ENCODE data around the gene RAD51C.

RAD51C gene

DNA sequence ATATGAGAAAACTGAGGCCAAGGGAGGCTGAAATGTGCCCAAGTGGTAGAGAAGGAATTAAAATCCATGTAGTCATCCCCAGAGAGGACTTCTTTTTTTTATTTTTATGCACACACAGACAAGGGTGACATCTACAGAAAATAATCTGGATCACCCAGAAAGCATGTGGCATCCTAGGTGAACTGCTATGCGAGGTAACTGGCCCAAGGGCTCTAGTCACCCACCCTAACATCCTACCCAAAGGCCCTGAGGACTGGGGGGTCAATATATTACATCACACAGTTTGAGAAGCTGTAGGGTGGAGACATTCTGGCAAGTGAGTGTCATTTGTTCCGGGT is 23.8 kb upstream of the RAD51C start:
- Histone ChIP-seq H3K9ac (ENCODE audit: low read length) (no peak overlapping the region), H2BK5ac (ENCODE audit: low read depth, low read length, poor library complexity, severe bottlenecking) (no peak overlapping the region), H3K4me2 (ENCODE audit: low read length, poor library complexity, severe bottlenecking) (no peak overlapping the region), H2BK15ac (ENCODE audit: low read depth, poor library complexity, severe bottlenecking) (no peak overlapping the region), H4K8ac (ENCODE audit: low read length) (no peak overlapping the region), H3K14ac (ENCODE audit: low read length in 2 of 2) (no peak overlapping the region), H3K4me3 (ENCODE audit: insufficient read depth in 1 of 2, low read depth in 1 of 2, low read length in 2 of 2) (no peak overlapping the region), H2BK120ac (ENCODE audit: low read depth, low read length) (no peak overlapping the region), H3K27me3 (ENCODE audit: control insufficient read depth in 1 of 2, insufficient read depth in 1 of 2, low read length in 2 of 2) (peaks cover 0 to 4% of the 10 kb centered on the region in 2 experiments), H3K27ac (ENCODE audit: low read length, poor library complexity, severe bottlenecking) (no peak overlapping the region), H4K91ac (ENCODE audit: low read length) (no peak overlapping the region), H3K23ac (ENCODE audit: low read length in 2 of 2) (no peak overlapping the region), H2BK12ac (ENCODE audit: low read length in 2 of 2) (no peak overlapping the region), H2AFZ (ENCODE audit: low read depth, low read length) (no peak overlapping the region), H3K36me3 (ENCODE audit: control insufficient read depth in 1 of 2, insufficient read depth in 2 of 2, low read depth in 1 of 2, low read length in 2 of 2) (no peaks in the 10 kb centered on the region), H3K79me1 (replicated peaks; ENCODE audit: low read length, poor library complexity, severe bottlenecking) (no peaks in the 10 kb centered on the region), H3K4ac (ENCODE audit: low read depth in 1 of 2, low read length in 2 of 2) (no peak overlapping the region), H3K9me3 (ENCODE audit: control insufficient read depth, low read length) (no peaks in the 10 kb centered on the region), H2AK5ac (ENCODE audit: low read length, severe bottlenecking) (no peak overlapping the region), H3K4me1 (ENCODE audit: control insufficient read depth, insufficient read depth, low read depth, low read length) (no peaks in the 10 kb centered on the region), H3K18ac (ENCODE audit: low read depth in 1 of 2, low read length in 2 of 2) (no peak overlapping the region)
- WGBS: 95% methylated on average over 2 of the region's 2 CpGs
- DNase-seq: no peak

DNA sequence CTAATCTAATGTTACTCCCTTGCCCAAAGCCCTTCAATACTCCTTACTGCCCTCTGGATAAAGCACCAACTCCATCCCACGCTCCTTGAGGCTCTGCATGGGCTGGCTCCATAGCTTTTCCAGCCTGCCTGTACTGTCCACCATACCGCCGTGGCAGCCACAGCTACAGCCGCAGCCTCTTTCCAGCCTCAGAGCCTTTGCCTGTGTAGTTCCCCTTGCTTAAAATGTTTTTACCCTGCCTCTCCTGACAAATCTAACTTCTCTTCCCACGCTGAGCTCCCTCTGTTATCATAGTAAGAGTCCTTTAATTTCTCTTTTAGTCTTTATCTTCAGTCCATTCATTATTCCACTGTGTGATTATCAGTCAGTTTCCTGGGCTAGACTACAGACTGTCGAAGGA is 22.5 kb upstream of the RAD51C start:
- Histone ChIP-seq H3K36me3 (ENCODE audit: control insufficient read depth in 1 of 2, insufficient read depth in 2 of 2, low read depth in 1 of 2, low read length in 2 of 2) (no peaks in the 10 kb centered on the region), H3K27ac (ENCODE audit: low read length, poor library complexity, severe bottlenecking) (no peak overlapping the region), H3K14ac (ENCODE audit: low read length in 2 of 2) (no peak overlapping the region), H3K27me3 (ENCODE audit: control insufficient read depth in 1 of 2, insufficient read depth in 1 of 2, low read length in 2 of 2) (peaks cover 0 to 4% of the 10 kb centered on the region in 2 experiments), H2BK5ac (ENCODE audit: low read depth, low read length, poor library complexity, severe bottlenecking) (no peak overlapping the region), H2AK5ac (ENCODE audit: low read length, severe bottlenecking) (no peak overlapping the region), H2BK15ac (ENCODE audit: low read depth, poor library complexity, severe bottlenecking) (no peak overlapping the region), H3K4me2 (ENCODE audit: low read length, poor library complexity, severe bottlenecking) (no peak overlapping the region), H4K91ac (ENCODE audit: low read length) (no peak overlapping the region), H2AFZ (ENCODE audit: low read depth, low read length) (no peak overlapping the region), H3K4me1 (ENCODE audit: control insufficient read depth, insufficient read depth, low read depth, low read length) (no peaks in the 10 kb centered on the region), H3K18ac (ENCODE audit: low read depth in 1 of 2, low read length in 2 of 2) (no peak overlapping the region), H2BK12ac (ENCODE audit: low read length in 2 of 2) (no peak overlapping the region), H3K4me3 (ENCODE audit: insufficient read depth in 1 of 2, low read depth in 1 of 2, low read length in 2 of 2) (no peak overlapping the region), H3K79me1 (replicated peaks; ENCODE audit: low read length, poor library complexity, severe bottlenecking) (no peaks in the 10 kb centered on the region), H3K9ac (ENCODE audit: low read length) (no peak overlapping the region), H3K9me3 (ENCODE audit: control insufficient read depth, low read length) (no peaks in the 10 kb centered on the region), H3K23ac (ENCODE audit: low read length in 2 of 2) (no peak overlapping the region), H2BK120ac (ENCODE audit: low read depth, low read length) (no peak overlapping the region), H3K4ac (ENCODE audit: low read depth in 1 of 2, low read length in 2 of 2) (no peak overlapping the region), H4K8ac (ENCODE audit: low read length) (no peak overlapping the region)
- 82% methylated on average over 6 of the region's 6 CpGs for WGBS
- DNase-seq: no peak

DNA sequence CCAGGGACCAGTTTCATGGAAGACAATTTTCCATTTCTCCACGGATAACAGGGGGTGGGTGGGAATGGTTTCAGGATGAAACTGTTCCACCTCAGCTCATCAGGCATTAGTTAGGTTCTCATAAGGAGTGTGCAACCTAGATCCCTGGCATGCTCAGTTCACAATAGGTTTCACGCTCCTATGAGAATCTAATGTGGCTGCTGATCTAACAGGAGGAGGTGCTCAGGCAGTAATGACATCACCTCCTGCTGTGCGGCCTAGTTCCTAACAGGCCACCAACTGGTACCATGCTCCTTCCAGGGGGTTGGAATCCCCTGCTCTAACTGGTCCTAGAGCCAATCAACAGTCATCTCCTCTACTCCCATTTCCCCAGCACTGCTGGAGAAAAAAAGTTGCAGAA is 20.4 kb upstream of the RAD51C start:
- no peak overlapping the region for H4K8ac ChIP-seq (ENCODE audit: low read length)
- no peaks in the 10 kb centered on the region for H3K4me1 ChIP-seq (ENCODE audit: control insufficient read depth, insufficient read depth, low read depth, low read length)
- no peak overlapping the region for H3K27ac ChIP-seq (ENCODE audit: low read length, poor library complexity, severe bottlenecking)
- H3K4me2 ChIP-seq (ENCODE audit: low read length, poor library complexity, severe bottlenecking): no peak overlapping the region
- H3K79me1 ChIP-seq (replicated peaks; ENCODE audit: low read length, poor library complexity, severe bottlenecking): no peaks in the 10 kb centered on the region
- WGBS: 83% methylated on average over 3 of the region's 3 CpGs
- H2AFZ ChIP-seq (ENCODE audit: low read depth, low read length): no peak overlapping the region
- no peak overlapping the region for H2BK12ac ChIP-seq (ENCODE audit: low read length in 2 of 2)
- H3K4me3 ChIP-seq (ENCODE audit: insufficient read depth in 1 of 2, low read depth in 1 of 2, low read length in 2 of 2): no peak overlapping the region
- no peaks in the 10 kb centered on the region for H3K36me3 ChIP-seq (ENCODE audit: control insufficient read depth in 1 of 2, insufficient read depth in 2 of 2, low read depth in 1 of 2, low read length in 2 of 2)
- no peak overlapping the region for H3K4ac ChIP-seq (ENCODE audit: low read depth in 1 of 2, low read length in 2 of 2)
- no peak overlapping the region for H3K18ac ChIP-seq (ENCODE audit: low read depth in 1 of 2, low read length in 2 of 2)
- H2AK5ac ChIP-seq (ENCODE audit: low read length, severe bottlenecking): no peak overlapping the region
- no peak overlapping the region for H2BK120ac ChIP-seq (ENCODE audit: low read depth, low read length)
- no peak overlapping the region for H3K23ac ChIP-seq (ENCODE audit: low read length in 2 of 2)
- no peak overlapping the region for H2BK15ac ChIP-seq (ENCODE audit: low read depth, poor library complexity, severe bottlenecking)
- no peak overlapping the region for H3K14ac ChIP-seq (ENCODE audit: low read length in 2 of 2)
- H2BK5ac ChIP-seq (ENCODE audit: low read depth, low read length, poor library complexity, severe bottlenecking): no peak overlapping the region
- no peak overlapping the region for H4K91ac ChIP-seq (ENCODE audit: low read length)
- no peak for DNase-seq
- H3K27me3 ChIP-seq (ENCODE audit: control insufficient read depth in 1 of 2, insufficient read depth in 1 of 2, low read length in 2 of 2): peaks cover 0 to 4% of the 10 kb centered on the region in 2 experiments
- H3K9ac ChIP-seq (ENCODE audit: low read length): no peak overlapping the region
- H3K9me3 ChIP-seq (ENCODE audit: control insufficient read depth, low read length): no peaks in the 10 kb centered on the region

DNA sequence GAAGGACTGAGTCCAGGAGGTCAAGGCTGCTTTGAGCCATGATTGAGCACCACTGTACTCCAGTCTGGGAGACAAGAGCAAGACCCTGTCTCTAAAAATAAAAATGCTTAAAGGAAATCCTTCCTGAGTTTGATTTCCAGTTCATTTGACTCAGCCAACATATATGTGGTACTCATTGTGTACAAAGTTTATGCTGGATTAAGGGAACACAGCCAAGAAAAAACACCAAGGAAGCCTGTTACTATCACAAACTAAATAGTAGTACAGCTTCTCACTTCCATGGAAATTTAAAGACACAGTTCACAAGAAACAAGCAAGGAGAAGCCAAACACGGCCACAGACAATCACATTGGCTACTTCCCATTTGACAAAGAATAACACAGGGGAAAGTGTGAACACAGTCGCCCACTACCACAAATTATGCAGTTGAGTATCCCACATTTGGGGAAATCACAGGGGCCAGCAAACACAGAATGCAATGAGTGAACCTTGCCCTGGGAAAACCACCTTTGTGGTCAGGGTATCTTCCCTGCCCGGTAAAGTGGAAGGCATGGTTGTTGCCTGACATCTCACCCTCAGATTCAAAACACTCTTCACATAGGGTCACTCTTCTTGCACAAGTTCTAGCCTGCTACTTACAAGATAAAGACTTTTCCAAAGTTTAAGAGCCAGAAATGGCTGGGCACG is 15.1 kb upstream of the RAD51C start:
- no peak overlapping the region for H2BK15ac ChIP-seq (ENCODE audit: low read depth, poor library complexity, severe bottlenecking)
- H3K27me3 ChIP-seq (ENCODE audit: control insufficient read depth in 1 of 2, insufficient read depth in 1 of 2, low read length in 2 of 2): no peaks in the 10 kb centered on the region
- no peak overlapping the region for H3K4me2 ChIP-seq (ENCODE audit: low read length, poor library complexity, severe bottlenecking)
- H3K23ac ChIP-seq (ENCODE audit: low read length in 2 of 2): no peak overlapping the region
- no peak overlapping the region for H3K9ac ChIP-seq (ENCODE audit: low read length)
- H2AFZ ChIP-seq (ENCODE audit: low read depth, low read length): no peak overlapping the region
- H2BK5ac ChIP-seq (ENCODE audit: low read depth, low read length, poor library complexity, severe bottlenecking): no peak overlapping the region
- peak; percentile 15 for DNase-seq
- H3K18ac ChIP-seq (ENCODE audit: low read depth in 1 of 2, low read length in 2 of 2): no peak overlapping the region
- no peaks in the 10 kb centered on the region for H3K4me1 ChIP-seq (ENCODE audit: control insufficient read depth, insufficient read depth, low read depth, low read length)
- H4K91ac ChIP-seq (ENCODE audit: low read length): no peak overlapping the region
- no peak overlapping the region for H2AK5ac ChIP-seq (ENCODE audit: low read length, severe bottlenecking)
- no peak overlapping the region for H3K4me3 ChIP-seq (ENCODE audit: insufficient read depth in 1 of 2, low read depth in 1 of 2, low read length in 2 of 2)
- no peaks in the 10 kb centered on the region for H3K36me3 ChIP-seq (ENCODE audit: control insufficient read depth in 1 of 2, insufficient read depth in 2 of 2, low read depth in 1 of 2, low read length in 2 of 2)
- no peak overlapping the region for H3K27ac ChIP-seq (ENCODE audit: low read length, poor library complexity, severe bottlenecking)
- H2BK120ac ChIP-seq (ENCODE audit: low read depth, low read length): no peak overlapping the region
- no peak overlapping the region for H2BK12ac ChIP-seq (ENCODE audit: low read length in 2 of 2)
- no peaks in the 10 kb centered on the region for H3K79me1 ChIP-seq (replicated peaks; ENCODE audit: low read length, poor library complexity, severe bottlenecking)
- H4K8ac ChIP-seq (ENCODE audit: low read length): no peak overlapping the region
- WGBS: 93% methylated on average over 4 of the region's 4 CpGs
- H3K14ac ChIP-seq (ENCODE audit: low read length in 2 of 2): peak overlapping the region in 1 of 2 experiments; percentile 31
- no peaks in the 10 kb centered on the region for H3K9me3 ChIP-seq (ENCODE audit: control insufficient read depth, low read length)
- no peak overlapping the region for H3K4ac ChIP-seq (ENCODE audit: low read depth in 1 of 2, low read length in 2 of 2)
